Suprapubic skin (tissue), 4 donors: ENCODE data around the gene DPYSL5. TPM values are rescaled to one million over a fixed set of nuclear protein-coding genes. Genes with fewer than 3 reads are reported as not detected.

ENCODE experiments used
- DNase-seq, 2 donors: peaks; one replicate each; pipeline ENCODE4 v3.0.0-alpha.2; 2019; ENCODE audit warnings: low spot score in 2 of 2
- H3K27ac ChIP-seq: fragments of 200-600 bp; sonication (generic); one replicate; pipeline ENCODE4 v1.5.1; 2019
- H3K27me3 ChIP-seq: fragments of 200-600 bp; sonication (generic); one replicate; pipeline ENCODE4 v1.5.1; 2019
- H3K36me3 ChIP-seq: fragments of 200-600 bp; sonication (generic); one replicate; pipeline ENCODE4 v1.5.1; 2019
- H3K4me1 ChIP-seq: fragments of 200-600 bp; sonication (generic); one replicate; pipeline ENCODE4 v1.5.1; 2019
- H3K4me3 ChIP-seq: fragments of 200-600 bp; sonication (generic); one replicate; pipeline ENCODE4 v1.5.1; 2019; ENCODE audit warnings: mild to moderate bottlenecking
- H3K9me3 ChIP-seq: fragments of 200-600 bp; sonication (generic); one replicate; pipeline ENCODE4 v1.5.1; 2019
- CTCF ChIP-seq, 2 donors: fragments of 200-600 bp in 1 of 2; fragments of 450-650 bp in 1 of 2; sonication (generic) in 1 of 2; IDR thresholded peaks; one replicate each; pipeline ENCODE4 v1.5.1; 2016 to 2019; ENCODE audit warnings: antibody characterized with exemption in 2 of 2, mild to moderate bottlenecking in 1 of 2, moderate library complexity in 1 of 2
- EP300 ChIP-seq: sonication (generic); formaldehyde crosslinking; IDR thresholded peaks from one replicate; pipeline ENCODE4 v1.6.1; 2017; ENCODE audit warnings: antibody characterized with exemption
- POLR2A ChIP-seq, 2 donors: fragments of 450-650 bp; IDR thresholded peaks; one replicate each; pipeline ENCODE4 v1.6.1; 2017; ENCODE audit warnings: antibody characterized with exemption in 2 of 2, mild to moderate bottlenecking in 2 of 2, moderate library complexity in 2 of 2
- POLR2AphosphoS5 ChIP-seq, 3 donors: sonication (generic); formaldehyde crosslinking; IDR thresholded peaks; one replicate each; pipeline ENCODE4 v1.6.1; 2017; ENCODE audit warnings: antibody characterized with exemption in 3 of 3
- WGBS: methylation state at CpG from one replicate; pipeline ENCODE4 v1.1.5; 2018; 5-methylcytosine and 5-hydroxymethylcytosine counted together
- total RNA-seq, 4 donors: library from RNA; depleted of rRNA; stranded (reverse); fragments of >200 nt; gene quantifications; one replicate each; pipeline ENCODE4 v1.1.0, GENCODE V29; 2016

Gene DPYSL5
- total RNA-seq, 4 donors from 2014 or later: not detected

GRCh38 chr2:26988058-26988860 lies 140.3 kb downstream of the DPYSL5 start:
- DNase-seq: no peak
- H3K9me3 ChIP-seq: no peaks in the 10 kb centered on the region
- no peak overlapping the region for H3K27ac ChIP-seq
- no peaks in the 10 kb centered on the region for H3K27me3 ChIP-seq
- no peak overlapping the region for H3K4me3 ChIP-seq
- 84% methylated on average over 4 of the region's 4 CpGs for WGBS
- no peaks in the 10 kb centered on the region for H3K4me1 ChIP-seq
- TF ChIP-seq POLR2AphosphoS5 (IDR thresholded peaks at IDR 0.05) (no peak), POLR2A (IDR thresholded peaks at IDR 0.05) (no peak), EP300 (no peak), CTCF (IDR thresholded peaks at IDR 0.05) (no peak)
- no peaks in the 10 kb centered on the region for H3K36me3 ChIP-seq

- no peaks in the 10 kb centered on the region for H3K4me1 ChIP-seq
- H3K4me3 ChIP-seq: no peak overlapping the region
- H3K36me3 ChIP-seq: no peaks in the 10 kb centered on the region
- H3K9me3 ChIP-seq: no peaks in the 10 kb centered on the region
- WGBS: 81% methylated on average over 8 of the region's 8 CpGs
- DNase-seq: no peak
- TF ChIP-seq POLR2AphosphoS5 (IDR thresholded peaks at IDR 0.05) (no peak), CTCF (IDR thresholded peaks at IDR 0.05) (no peak), POLR2A (IDR thresholded peaks at IDR 0.05) (no peak), EP300 (no peak)
- H3K27me3 ChIP-seq: no peaks in the 10 kb centered on the region
- H3K27ac ChIP-seq: no peak overlapping the region
These were observed 141.2 kb downstream of the DPYSL5 start for GRCh38 chr2:26989156-26989555.

DNA sequence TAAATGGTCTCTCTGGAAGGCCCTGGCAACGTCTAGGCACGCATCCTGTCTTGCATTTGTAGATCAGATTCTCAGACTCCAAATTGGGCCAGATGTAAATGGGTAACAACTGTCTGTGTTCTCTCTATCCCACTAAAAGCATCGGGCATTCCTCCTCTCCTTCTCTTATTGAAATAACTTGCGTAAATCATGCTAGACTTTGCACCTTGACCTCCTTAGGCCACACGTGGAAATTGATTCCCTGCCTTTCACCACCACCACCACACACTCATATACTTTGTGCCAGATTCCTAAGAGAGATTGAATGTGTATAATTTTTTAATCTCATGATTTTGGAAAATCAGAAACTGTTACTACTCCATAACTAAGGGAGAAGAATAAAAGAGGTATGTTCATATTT lies 143.8 kb downstream of the DPYSL5 start:
- 80% methylated on average over 5 of the region's 5 CpGs for WGBS
- Histone ChIP-seq H3K4me3 (no peak overlapping the region), H3K27ac (no peak overlapping the region), H3K36me3 (no peaks in the 10 kb centered on the region), H3K4me1 (no peaks in the 10 kb centered on the region), H3K27me3 (no peaks in the 10 kb centered on the region), H3K9me3 (no peaks in the 10 kb centered on the region)
- DNase-seq: no peak
- TF ChIP-seq POLR2AphosphoS5 (IDR thresholded peaks at IDR 0.05): no peak
- no peak for TF ChIP-seq POLR2A (IDR thresholded peaks at IDR 0.05)
- no peak for TF ChIP-seq CTCF (IDR thresholded peaks at IDR 0.05)

DNA sequence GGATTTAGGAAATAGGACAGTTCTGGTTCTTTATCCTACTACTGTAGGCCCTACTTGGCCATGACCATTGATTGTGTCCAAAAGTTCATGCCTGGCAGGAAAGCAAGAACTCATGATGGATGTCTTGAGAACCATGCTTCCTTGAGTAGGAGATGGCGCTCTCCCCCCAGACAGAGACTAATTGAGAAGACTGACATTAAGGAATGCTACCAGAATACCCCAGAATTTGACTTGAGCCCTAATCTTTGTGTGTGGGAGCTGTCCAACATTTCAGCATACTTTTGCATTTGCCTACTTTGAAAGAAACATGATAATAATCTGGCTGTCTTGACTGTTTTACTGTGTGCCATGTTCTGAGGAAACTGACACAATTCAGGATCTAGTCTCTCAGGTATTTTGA lies 145.8 kb downstream of the DPYSL5 start:
- Histone ChIP-seq H3K4me3 (no peak overlapping the region), H3K27me3 (no peaks in the 10 kb centered on the region), H3K9me3 (no peaks in the 10 kb centered on the region), H3K4me1 (no peaks in the 10 kb centered on the region), H3K27ac (no peak overlapping the region), H3K36me3 (no peaks in the 10 kb centered on the region)
- TF ChIP-seq POLR2AphosphoS5 (IDR thresholded peaks at IDR 0.05) (no peak), POLR2A (IDR thresholded peaks at IDR 0.05) (no peak), CTCF (IDR thresholded peaks at IDR 0.05) (no peak), EP300 (no peak)
- WGBS: 82% methylated on average over 1 of the region's 1 CpG
- no peak for DNase-seq

DNA sequence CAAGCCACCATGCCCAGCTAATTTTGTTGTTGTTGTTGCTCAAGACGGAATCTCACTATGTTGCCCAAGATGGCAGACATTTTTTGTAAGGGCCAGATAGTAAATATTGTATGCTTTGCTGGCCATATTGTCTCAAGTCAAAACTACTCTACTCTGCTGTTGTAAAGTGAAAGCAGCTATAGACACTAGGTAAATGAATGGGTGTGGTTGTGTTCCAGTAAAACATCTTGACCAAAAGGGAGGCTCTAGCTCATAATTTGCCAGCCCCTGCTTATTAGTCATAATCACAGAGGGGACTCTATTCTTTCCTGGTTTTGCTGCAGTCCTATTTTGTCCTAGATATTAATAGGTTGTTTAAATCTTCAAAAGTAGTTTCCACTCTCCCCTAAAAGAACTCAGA lies 147.1 kb downstream of the DPYSL5 start:
- 94% methylated on average over 1 of the region's 1 CpG for WGBS
- no peak for TF ChIP-seq POLR2AphosphoS5 (IDR thresholded peaks at IDR 0.05)
- no peak for TF ChIP-seq EP300
- no peak for TF ChIP-seq CTCF (IDR thresholded peaks at IDR 0.05)
- TF ChIP-seq POLR2A (IDR thresholded peaks at IDR 0.05): no peak
- Histone ChIP-seq H3K9me3 (no peaks in the 10 kb centered on the region), H3K36me3 (no peaks in the 10 kb centered on the region), H3K4me1 (no peaks in the 10 kb centered on the region), H3K27ac (no peak overlapping the region), H3K27me3 (no peaks in the 10 kb centered on the region), H3K4me3 (no peak overlapping the region)
- no peak for DNase-seq
